GM18858 (cell line): ENCODE measurements around the gene FMO3.

Experiments
- ATAC-seq: cut with Tn5 transposase; IDR thresholded peaks from one replicate; pipeline ENCODE4 v1.9.1; 2021; ENCODE audit not compliant: unreplicated experiment

FMO3 gene

GRCh38 chr1:171158096-171158495 lies 67.4 kb downstream of the FMO3 start:
- ATAC-seq: no peak

DNA sequence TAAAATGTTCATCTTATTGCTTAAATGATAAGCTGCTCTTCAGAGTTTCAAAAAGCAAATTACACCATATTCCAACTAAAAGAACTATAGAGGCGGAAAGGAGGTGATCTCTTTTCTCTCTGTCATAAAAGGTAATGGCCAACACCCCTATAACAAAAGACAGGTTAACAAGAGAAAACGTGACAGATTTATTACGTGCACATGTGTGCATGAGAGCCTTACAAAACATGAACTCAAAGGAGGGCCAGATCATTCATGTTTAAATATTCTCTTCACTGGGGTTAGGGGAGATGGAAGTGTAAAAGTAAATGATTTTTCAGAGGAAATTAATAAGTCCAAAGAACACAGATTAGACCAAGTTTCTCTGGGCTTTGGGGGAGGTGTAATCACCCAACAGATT lies 67.8 kb downstream of the FMO3 start:
- no peak for ATAC-seq

- ATAC-seq: no peak
Observed at GRCh38 chr1:171159148-171159547, 68.4 kb downstream of the FMO3 start.

- peak; percentile 46 for ATAC-seq
Observed at GRCh38 chr1:171160211-171160610, 69.5 kb downstream of the FMO3 start.

GRCh38 chr1:171160639-171161354 lies 70.1 kb downstream of the FMO3 start:
- no peak for ATAC-seq

- ATAC-seq: no peak
Observed at GRCh38 chr1:171161431-171161830, 70.7 kb downstream of the FMO3 start.

DNA sequence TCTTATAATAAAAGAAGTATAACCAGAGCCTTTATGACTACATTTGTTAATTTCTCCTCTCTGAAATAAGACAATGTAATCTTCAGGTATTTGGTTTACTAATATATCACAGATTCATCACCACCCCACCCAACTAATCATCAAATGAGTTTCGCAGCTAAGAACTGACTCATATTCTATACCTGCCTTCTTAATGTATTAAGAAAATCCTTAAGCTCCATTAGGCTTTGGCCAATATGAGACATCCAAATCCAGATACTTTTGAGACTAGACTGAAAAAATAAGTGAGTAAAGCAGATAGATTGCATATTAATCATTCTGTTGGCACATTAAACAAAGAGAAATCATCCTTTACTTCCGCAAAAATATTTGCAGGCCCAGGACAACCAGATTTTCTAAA lies 75.7 kb downstream of the FMO3 start:
- ATAC-seq: no peak
